IMR-90 (cell line): ENCODE data around the gene DUSP6. TPM values are rescaled to one million over a fixed set of nuclear protein-coding genes. Genes with fewer than 3 reads are reported as not detected.
A peak's percentile ranks its signal among the peaks of the same experiment; 100 is the strongest.

Experiments used
- ATAC-seq: fragments of 200-7000 bp; cut with Tn5 transposase; 2 replicates; pipeline ENCODE4 v1.9.1; 2020; ENCODE audit warnings: low read depth, mild to moderate bottlenecking, moderate library complexity
- BruUV-seq: library from RNA; stranded (reverse); fragments of 400-500 nt; replicated peaks from 2 replicates; lab custom pipeline; 2021; lab: Mats Ljungman, UMichigan
- CTCF ChIA-PET: fragments of 300-600 bp; formaldehyde crosslinking; extraction: SDS; loops from one replicate; lab custom pipeline; 2021; ENCODE audit warnings: antibody characterized with exemption; lab: Yijun Ruan, JAX
- POLR2A ChIA-PET: fragments of 300-600 bp; sonication (Branson Sonifier 250); formaldehyde crosslinking; loops from one replicate; lab custom pipeline; 2022; ENCODE audit warnings: antibody characterized with exemption; ENCODE audit not compliant: unreplicated experiment; lab: Charles Lee
- DNase-seq: peaks from one replicate; pipeline ENCODE4 v3.0.0; 2013
- H2AFZ ChIP-seq: replicated peaks from 2 replicates; pipeline ENCODE3; 2013; ENCODE audit warnings: low read length, mild to moderate bottlenecking; ENCODE audit not compliant: poor library complexity
- H2AK5ac ChIP-seq: 2 replicates; pipeline ENCODE4 v1.6.1; 2013; ENCODE audit warnings: low read depth, low read length, inconsistent platforms
- H2AK9ac ChIP-seq: replicated peaks from 2 replicates; pipeline ENCODE3; 2013; ENCODE audit warnings: mild to moderate bottlenecking, low read depth, low read length, moderate library complexity; ENCODE audit not compliant: poor library complexity
- H2BK120ac ChIP-seq: 2 replicates; pipeline ENCODE4 v1.6.1; 2013; ENCODE audit warnings: low read depth, low read length, inconsistent platforms
- H2BK15ac ChIP-seq: 3 replicates; pipeline ENCODE4 v1.6.1; 2013; ENCODE audit warnings: low read depth, low read length, inconsistent platforms
- H2BK20ac ChIP-seq: 2 replicates; pipeline ENCODE4 v1.6.1; 2013; ENCODE audit warnings: low read depth, mild to moderate bottlenecking, inconsistent platforms, low read length, moderate library complexity
- H2BK5ac ChIP-seq: 2 replicates; pipeline ENCODE4 v1.6.1; 2013; ENCODE audit warnings: mild to moderate bottlenecking, low read depth, low read length, inconsistent platforms; ENCODE audit not compliant: poor library complexity, severe bottlenecking
- H3K14ac ChIP-seq: replicated peaks from 2 replicates; pipeline ENCODE4 v1.6.1; 2013; ENCODE audit warnings: low read depth, low read length, inconsistent platforms
- H3K18ac ChIP-seq: 2 replicates; pipeline ENCODE4 v1.6.1; 2013; ENCODE audit warnings: low read depth, low read length, control low read depth
- H3K23ac ChIP-seq: 2 replicates; pipeline ENCODE4 v1.6.1; 2013; ENCODE audit warnings: low read depth, low read length, inconsistent platforms
- H3K27ac ChIP-seq: 2 replicates; pipeline ENCODE4 v1.5.1; 2013; ENCODE audit warnings: mild to moderate bottlenecking, control low read depth, low read length; ENCODE audit not compliant: insufficient read depth
- H3K27me3 ChIP-seq: 2 replicates; pipeline ENCODE4 v1.6.1; 2013; ENCODE audit warnings: low read length; ENCODE audit not compliant: control insufficient read depth, insufficient read depth
- H3K36me3 ChIP-seq: 2 replicates; pipeline ENCODE4 v1.6.1; 2013; ENCODE audit warnings: low read length, mixed read lengths; ENCODE audit not compliant: control insufficient read depth, insufficient read depth
- H3K4ac ChIP-seq: 2 replicates; pipeline ENCODE4 v1.6.1; 2013; ENCODE audit warnings: low read depth, low read length, inconsistent platforms
- H3K4me1 ChIP-seq: 2 replicates; pipeline ENCODE4 v1.6.1; 2013; ENCODE audit warnings: low read length, mixed read lengths; ENCODE audit not compliant: control insufficient read depth, insufficient read depth
- H3K4me2 ChIP-seq: 2 replicates; pipeline ENCODE4 v1.6.1; 2013; ENCODE audit warnings: low read depth, mild to moderate bottlenecking, control low read depth, low read length, moderate library complexity
- H3K4me3 ChIP-seq: 2 replicates; pipeline ENCODE4 v1.5.1; 2013; ENCODE audit warnings: low read depth, mild to moderate bottlenecking, control low read depth, low read length, moderate library complexity; ENCODE audit not compliant: insufficient read depth
- H3K56ac ChIP-seq: 2 replicates; pipeline ENCODE4 v1.6.1; 2013; ENCODE audit warnings: low read length, inconsistent platforms; ENCODE audit not compliant: insufficient read depth; ENCODE audit errors: extremely low read depth
- H3K79me1 ChIP-seq, 2 experiments: 2 replicates each; pipeline ENCODE4 v1.6.1; 2013; ENCODE audit warnings: low read length in 2 of 2, inconsistent platforms in 1 of 2, low read depth in 1 of 2
- H3K9ac ChIP-seq: 2 replicates; pipeline ENCODE4 v1.6.1; 2013; ENCODE audit warnings: low read depth, low read length, control low read depth
- H3K9me1 ChIP-seq: 2 replicates; pipeline ENCODE4 v1.6.1; 2013; ENCODE audit warnings: low read length, inconsistent platforms; ENCODE audit not compliant: insufficient read depth
- H3K9me3 ChIP-seq: 2 replicates; pipeline ENCODE4 v1.6.1; 2013; ENCODE audit warnings: low read length; ENCODE audit not compliant: control insufficient read depth, insufficient read depth
- H4K20me1 ChIP-seq: 2 replicates; pipeline ENCODE4 v1.6.1; 2013; ENCODE audit warnings: low read length, inconsistent platforms; ENCODE audit not compliant: insufficient read depth
- H4K5ac ChIP-seq: 2 replicates; pipeline ENCODE4 v1.6.1; 2013; ENCODE audit warnings: mild to moderate bottlenecking, low read depth, low read length, control low read depth
- H4K8ac ChIP-seq, 2 experiments: 2 replicates each; pipeline ENCODE4 v1.6.1; 2013; ENCODE audit warnings: low read depth in 2 of 2, low read length in 2 of 2, control low read depth in 1 of 2, inconsistent platforms in 1 of 2
- H4K91ac ChIP-seq: 2 replicates; pipeline ENCODE4 v1.6.1; 2013; ENCODE audit warnings: low read depth, low read length, inconsistent platforms; ENCODE audit not compliant: insufficient read depth
- BHLHE40 ChIP-seq: fragments of 150-350 bp; IDR thresholded peaks from 2 replicates; pipeline ENCODE4 v1.6.1; 2016; ENCODE audit warnings: mild to moderate bottlenecking, low read depth, low read length
- CHD1 ChIP-seq: IDR thresholded peaks from 2 replicates; pipeline ENCODE4 v1.6.1; 2012; ENCODE audit warnings: low read depth, low read length, improper control_type of control experiment
- CTCF ChIP-seq: conservative IDR thresholded peaks from 2 replicates; pipeline ENCODE4 v1.5.1; 2012; ENCODE audit warnings: mild to moderate bottlenecking, low read depth, low read length, improper control_type of control experiment
- ELK1 ChIP-seq: fragments of 150-350 bp; IDR thresholded peaks from 2 replicates; pipeline ENCODE4 v1.6.1; 2016; ENCODE audit warnings: low read depth, mild to moderate bottlenecking, low read length, moderate library complexity, borderline replicate concordance
- MAFK ChIP-seq: IDR thresholded peaks from 2 replicates; pipeline ENCODE4 v1.6.1; 2012; ENCODE audit warnings: low read depth, low read length, improper control_type of control experiment
- MAZ ChIP-seq: IDR thresholded peaks from 2 replicates; pipeline ENCODE4 v1.6.1; 2012; ENCODE audit warnings: low read depth, mild to moderate bottlenecking, low read length, improper control_type of control experiment, moderate library complexity, borderline replicate concordance
- MXI1 ChIP-seq: IDR thresholded peaks from 2 replicates; pipeline ENCODE4 v1.6.1; 2012; ENCODE audit warnings: low read depth, mild to moderate bottlenecking, low read length, moderate library complexity, borderline replicate concordance
- POLR2A ChIP-seq: IDR thresholded peaks from 2 replicates; pipeline ENCODE4 v1.6.1; 2012; ENCODE audit warnings: mild to moderate bottlenecking, low read depth, low read length
- RAD21 ChIP-seq: IDR thresholded peaks from 2 replicates; pipeline ENCODE4 v1.6.1; 2012; ENCODE audit warnings: low read length, improper control_type of control experiment
- RCOR1 ChIP-seq: IDR thresholded peaks from 2 replicates; pipeline ENCODE4 v1.6.1; 2012; ENCODE audit warnings: mild to moderate bottlenecking, low read length, improper control_type of control experiment; ENCODE audit not compliant: insufficient replicate concordance
- SMC3 ChIP-seq: fragments of 150-350 bp; IDR thresholded peaks from 2 replicates; pipeline ENCODE4 v1.6.1; 2016; ENCODE audit warnings: low read depth, mild to moderate bottlenecking, antibody characterized with exemption, low read length, moderate library complexity
- WGBS, 2 experiments: methylation state at CpG; one replicate each; pipeline versions ENCODE4 v1.1.5 to v1.1.7; 2013; ENCODE audit warnings: missing lambda C conversion rate in 2 of 2; ENCODE audit not compliant: insufficient read length in 1 of 2; ENCODE audit errors: extremely low coverage in 2 of 2; 5-methylcytosine and 5-hydroxymethylcytosine counted together
- dilution Hi-C: fragments of 300-500 bp; cut with HindIII; formaldehyde crosslinking; loops from one replicate; pipeline ENCODE4 v1.14.3; 2018; ENCODE audit warnings: low sequenced_read_pairs; ENCODE audit not compliant: unreplicated experiment
- in situ Hi-C: fragments of 300-500 bp; cut with MboI; formaldehyde crosslinking; loops from 3 replicates; pipeline ENCODE4 v1.14.3; 2019; ENCODE audit warnings: low sequenced_read_pairs, inconsistent platforms, mixed read lengths
- intact Hi-C: fragments of 100-400 bp; cut with micrococcal nuclease; formaldehyde crosslinking; loops from 2 replicates; pipeline ENCODE4 v1.10.0; 2022
- polyA plus RNA-seq, 3 experiments: library from polyadenylated mRNA; depleted of rRNA; stranded (reverse); fragments of >200 nt; gene quantifications; 2 replicates each; pipeline ENCODE4 v1.2.3, GENCODE V29; 2012; ENCODE audit warnings: low replicate concordance in 1 of 3
- total RNA-seq: library from RNA; depleted of rRNA; stranded (reverse); fragments of >200 nt; gene quantifications from 2 replicates; pipeline ENCODE4 v1.2.3, GENCODE V29; 2012
- TF ChIP-seq, protein P1 (sequence below): fragments of 150-350 bp; IDR thresholded peaks from 2 replicates; pipeline ENCODE4 v1.6.1; 2017; ENCODE audit warnings: mild to moderate bottlenecking, antibody characterized with exemption, low read length, low read depth

The DUSP6 gene
- total and polyA plus RNA-seq, 2 of the 4 experiments (the other 2 are of a cell fraction): 38.5 to 70.1 TPM

- peak; percentile 19; the same call in 1 of the 2 replicates for TF ChIP-seq BHLHE40
- TF ChIP-seq RAD21: no peak
These were observed at the start of gene DUSP6 (continued) for GRCh38 chr12:89352492-89353187.

- Histone ChIP-seq H2AK9ac (no peak overlapping the region), H3K4me2 (no peak overlapping the region), H4K20me1 (no peaks in the 10 kb centered on the region), H4K91ac (no peak overlapping the region), H2BK20ac (no peak overlapping the region), H3K56ac (no peak overlapping the region), H2BK120ac (no peak overlapping the region), H3K23ac (no peak overlapping the region), H3K9me1 (peaks cover 2% of the 10 kb centered on the region; the same call in 1 of the 2 replicates), H4K8ac (no peak overlapping the region), H3K4ac (no peak overlapping the region), H2AK5ac (no peak overlapping the region), H3K18ac (no peak overlapping the region), H3K9me3 (no peaks in the 10 kb centered on the region), H3K9ac (no peak overlapping the region), H2AFZ (no peak overlapping the region), H3K4me3 (no peak overlapping the region), H3K36me3 (no peaks in the 10 kb centered on the region), H3K79me1 (no peaks in the 10 kb centered on the region), H3K27me3 (no peaks in the 10 kb centered on the region), H2BK15ac (no peak overlapping the region), H2BK5ac (no peak overlapping the region), H3K27ac (no peak overlapping the region), H3K4me1 (no peaks in the 10 kb centered on the region), H3K14ac (no peak overlapping the region), H4K5ac (no peak overlapping the region)
- dilution Hi-C loops (no loop called here), intact Hi-C loops (no loop called here), in situ Hi-C loops (no loop called here)
- no peak for DNase-seq
- ATAC-seq: no peak
- ChIA-PET POLR2A (no interaction called here), CTCF (no interaction called here)
- WGBS, 2 experiments: no CpG with 5 or more reads among the region's 3 CpGs
- no TSS peak for BruUV-seq
- no peak for TF ChIP-seq MAFK
- no peak for TF ChIP-seq RAD21
- TF ChIP-seq RCOR1: no peak
- no peak for TF ChIP-seq MAZ
- TF ChIP-seq ELK1: no peak
- no peak for TF ChIP-seq MXI1
- TF ChIP-seq POLR2A: no peak
- TF ChIP-seq SMC3: no peak
- TF ChIP-seq CHD1: no peak
- TF ChIP-seq, protein P1, sequence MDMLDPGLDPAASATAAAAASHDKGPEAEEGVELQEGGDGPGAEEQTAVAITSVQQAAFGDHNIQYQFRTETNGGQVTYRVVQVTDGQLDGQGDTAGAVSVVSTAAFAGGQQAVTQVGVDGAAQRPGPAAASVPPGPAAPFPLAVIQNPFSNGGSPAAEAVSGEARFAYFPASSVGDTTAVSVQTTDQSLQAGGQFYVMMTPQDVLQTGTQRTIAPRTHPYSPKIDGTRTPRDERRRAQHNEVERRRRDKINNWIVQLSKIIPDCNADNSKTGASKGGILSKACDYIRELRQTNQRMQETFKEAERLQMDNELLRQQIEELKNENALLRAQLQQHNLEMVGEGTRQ: no peak
- TF ChIP-seq CTCF: no peak
- TF ChIP-seq BHLHE40: no peak
These were observed 49.2 kb upstream of the DUSP6 start for GRCh38 chr12:89401433-89402058.
